Muscle of arm (tissue), 12 donors: ENCODE measurements around the gene ADGRB2. TPM values are rescaled to one million over a fixed set of nuclear protein-coding genes. Genes with fewer than 3 reads are reported as not detected.

Experiments used
- DNase-seq: peaks from one replicate; pipeline ENCODE4 v3.0.0-alpha.2; 2013
- polyA plus RNA-seq, 12 donors: library from polyadenylated mRNA; unstranded; fragments of 120-200 nt; gene quantifications; one replicate each; pipeline ENCODE4 v1.2.1, GENCODE V29; 2013; ENCODE audit not compliant: insufficient read length in 12 of 12

The ADGRB2 gene
- polyA plus RNA-seq, 12 donors: 9.2 to 28.6 (median 13.4) TPM; not detected in 1

- no peak for DNase-seq
Measured at GRCh38 chr1:31681415-31681814, 82.7 kb downstream of the ADGRB2 start.

- DNase-seq: no peak
Measured at GRCh38 chr1:31679676-31680230, 84.4 kb downstream of the ADGRB2 start.

GRCh38 chr1:31679091-31679490 is 85.0 kb downstream of the ADGRB2 start:
- no peak for DNase-seq

- DNase-seq: no peak
Measured at GRCh38 chr1:31678681-31679080, 85.5 kb downstream of the ADGRB2 start.

GRCh38 chr1:31677949-31678348 is 86.2 kb downstream of the ADGRB2 start:
- DNase-seq: no peak

GRCh38 chr1:31677401-31677800 is 86.7 kb downstream of the ADGRB2 start:
- no peak for DNase-seq

Other genes with a start within 250 kb of the ADGRB2 start
- gene TINAGL1, start 187.8 kb downstream of the ADGRB2 start, polyA plus RNA-seq: 10 to 100 TPM in 11 of 12 donors, not detected in 1; 18.0 to 45.1 (median 21.1) TPM
- 1 to 10 TPM in 1 of 12 donors, under 1 TPM in 4, not detected in 7; 0.15 to 1.2 (median 0.23) TPM for gene HCRTR1, start 146.7 kb downstream of the ADGRB2 start, polyA plus RNA-seq
- 10 to 100 TPM in 11 of 12 donors, not detected in 1; 24.7 to 46.9 (median 39.6) TPM for gene PEF1, start 119.5 kb downstream of the ADGRB2 start, polyA plus RNA-seq
- 100 to 1,000 TPM in 10 of 12 donors, 10 to 100 TPM in 1, not detected in 1; 76.0 to 346 (median 123) TPM for gene COL16A1, start 60.3 kb downstream of the ADGRB2 start, polyA plus RNA-seq
- under 1 TPM in 9 of 12 donors, not detected in 3; 0.09 to 0.63 (median 0.26) TPM for gene SPOCD1, start 51.7 kb upstream of the ADGRB2 start, polyA plus RNA-seq
- gene PTP4A2, start 174.0 kb upstream of the ADGRB2 start, polyA plus RNA-seq: 100 to 1,000 TPM; 221 to 863 (median 252) TPM
- gene KHDRBS1, start 249.5 kb upstream of the ADGRB2 start, polyA plus RNA-seq: 100 to 1,000 TPM in 11 of 12 donors, not detected in 1; 131 to 170 (median 142) TPM